Activated CD8-positive, alpha-beta memory T cell treated with anti-CD3 and anti-CD28 coated beads, Interleukin-2, amount 10 ng/mL, durations not matched to agents 7 days and 5 days (primary cell): ENCODE data around the gene ADAMTS17. TPM values are rescaled to one million over a fixed set of nuclear protein-coding genes. Genes with fewer than 3 reads are reported as not detected.

ENCODE experiments used
- ATAC-seq: fragments of 150-1000 bp; cut with Tn5 transposase; one replicate; pipeline ENCODE4 v1.10.0; 2021; ENCODE audit warnings: moderate library complexity
- CTCF ChIA-PET: fragments of 350-600 bp; sonication (Branson Sonifier 250); formaldehyde crosslinking; loops from one replicate; lab custom pipeline; 2021; ENCODE audit warnings: antibody characterized with exemption; lab: Charles Lee
- DNase-seq: peaks from one replicate; pipeline ENCODE4 v3.0.0-alpha.2; 2020
- H3K27ac Mint-ChIP-seq: one replicate; pipeline ENCODE4 v1.8.0; 2021; ENCODE audit warnings: mild to moderate bottlenecking, mixed read lengths
- H3K27me3 Mint-ChIP-seq: one replicate; pipeline ENCODE4 v1.8.0; 2021; ENCODE audit warnings: mixed read lengths
- H3K36me3 Mint-ChIP-seq: one replicate; pipeline ENCODE4 v1.8.0; 2021; ENCODE audit warnings: mild to moderate bottlenecking, mixed read lengths
- H3K4me1 Mint-ChIP-seq: one replicate; pipeline ENCODE4 v1.8.0; 2021; ENCODE audit warnings: mixed read lengths
- H3K4me3 Mint-ChIP-seq: one replicate; pipeline ENCODE4 v1.8.0; 2021; ENCODE audit warnings: mild to moderate bottlenecking, moderate library complexity, mixed read lengths
- H3K9me3 Mint-ChIP-seq: one replicate; pipeline ENCODE4 v1.8.0; 2022; ENCODE audit warnings: low read depth, mixed read lengths
- total RNA-seq, 2 experiments: library from RNA; stranded (reverse); gene quantifications; one replicate each; pipeline ENCODE4 v1.2.3, GENCODE V29; 2021

The ADAMTS17 gene
- total RNA-seq, 2 experiments from 2014 or later = 1.6 to 1.9 TPM

- no peak for ATAC-seq
Observed at GRCh38 chr15:100276506-100276905, 65.3 kb downstream of the ADAMTS17 start.

GRCh38 chr15:100275641-100276040 is 66.1 kb downstream of the ADAMTS17 start:
- ATAC-seq (no peak), DNase-seq (no peak)
- H3K27ac Mint-ChIP-seq = no peak overlapping the region
- H3K4me1 Mint-ChIP-seq = no peaks in the 10 kb centered on the region
- peaks cover 16% of the 10 kb centered on the region for H3K9me3 Mint-ChIP-seq
- peaks cover 3% of the 10 kb centered on the region for H3K36me3 Mint-ChIP-seq
- CTCF ChIA-PET = no interaction called here
- H3K4me3 Mint-ChIP-seq = no peak overlapping the region
- H3K27me3 Mint-ChIP-seq = no peaks in the 10 kb centered on the region

More at GRCh38 chr15:100276506-100276905, 65.3 kb downstream of the ADAMTS17 start:
- Mint-ChIP-seq H3K27ac (no peak overlapping the region), H3K36me3 (peaks cover 2% of the 10 kb centered on the region), H3K4me1 (no peaks in the 10 kb centered on the region), H3K4me3 (no peak overlapping the region), H3K9me3 (peaks cover 13% of the 10 kb centered on the region), H3K27me3 (no peaks in the 10 kb centered on the region)
- CTCF ChIA-PET = no interaction called here
- no peak for DNase-seq

- H3K36me3 Mint-ChIP-seq = peaks cover 3% of the 10 kb centered on the region
- DNase-seq (no peak), ATAC-seq (no peak)
- H3K4me3 Mint-ChIP-seq = no peak overlapping the region
- H3K9me3 Mint-ChIP-seq = peaks cover 16% of the 10 kb centered on the region
- H3K27ac Mint-ChIP-seq = no peak overlapping the region
- CTCF ChIA-PET = no interaction called here
- H3K4me1 Mint-ChIP-seq = no peaks in the 10 kb centered on the region
- no peaks in the 10 kb centered on the region for H3K27me3 Mint-ChIP-seq
Observed at GRCh38 chr15:100269831-100270230, 71.9 kb downstream of the ADAMTS17 start.

GRCh38 chr15:100266166-100266565 is 75.6 kb downstream of the ADAMTS17 start:
- CTCF ChIA-PET = no interaction called here
- H3K4me3 Mint-ChIP-seq = no peak overlapping the region
- peaks cover 3% of the 10 kb centered on the region for H3K9me3 Mint-ChIP-seq

GRCh38 chr15:100265641-100266035 is 76.1 kb downstream of the ADAMTS17 start:
- H3K4me3 Mint-ChIP-seq = no peak overlapping the region
- H3K4me1 Mint-ChIP-seq = no peaks in the 10 kb centered on the region
- no peaks in the 10 kb centered on the region for H3K27me3 Mint-ChIP-seq
- CTCF ChIA-PET = no interaction called here
- no peaks in the 10 kb centered on the region for H3K36me3 Mint-ChIP-seq
- H3K27ac Mint-ChIP-seq = no peak overlapping the region
- peaks cover under 1% of the 10 kb centered on the region for H3K9me3 Mint-ChIP-seq
- DNase-seq = no peak
- no peak for ATAC-seq

More at GRCh38 chr15:100266166-100266565, 75.6 kb downstream of the ADAMTS17 start:
- Mint-ChIP-seq H3K27me3 (no peaks in the 10 kb centered on the region), H3K4me1 (no peaks in the 10 kb centered on the region), H3K27ac (no peak overlapping the region), H3K36me3 (peaks cover 1% of the 10 kb centered on the region)
- ATAC-seq (no peak), DNase-seq (no peak)

- no peaks in the 10 kb centered on the region for H3K9me3 Mint-ChIP-seq
- no peaks in the 10 kb centered on the region for H3K4me1 Mint-ChIP-seq
- no peak overlapping the region for H3K4me3 Mint-ChIP-seq
- no peaks in the 10 kb centered on the region for H3K36me3 Mint-ChIP-seq
- H3K27me3 Mint-ChIP-seq = no peaks in the 10 kb centered on the region
- ATAC-seq (no peak), DNase-seq (no peak)
- CTCF ChIA-PET = no interaction called here
- H3K27ac Mint-ChIP-seq = no peak overlapping the region
Observed at GRCh38 chr15:100264994-100265640, 76.7 kb downstream of the ADAMTS17 start.

GRCh38 chr15:100263721-100264455 is 77.9 kb downstream of the ADAMTS17 start:
- H3K27ac Mint-ChIP-seq = no peak overlapping the region
- DNase-seq = no peak
- H3K9me3 Mint-ChIP-seq = no peaks in the 10 kb centered on the region
- H3K27me3 Mint-ChIP-seq = no peaks in the 10 kb centered on the region
- CTCF ChIA-PET = no interaction called here
- no peak overlapping the region for H3K4me3 Mint-ChIP-seq
- no peaks in the 10 kb centered on the region for H3K36me3 Mint-ChIP-seq
- ATAC-seq = no peak
- H3K4me1 Mint-ChIP-seq = no peaks in the 10 kb centered on the region

- no peak overlapping the region for H3K27ac Mint-ChIP-seq
- DNase-seq (no peak), ATAC-seq (no peak)
- no peaks in the 10 kb centered on the region for H3K9me3 Mint-ChIP-seq
- no peaks in the 10 kb centered on the region for H3K4me1 Mint-ChIP-seq
- H3K4me3 Mint-ChIP-seq = no peak overlapping the region
- H3K27me3 Mint-ChIP-seq = no peaks in the 10 kb centered on the region
- no peaks in the 10 kb centered on the region for H3K36me3 Mint-ChIP-seq
- CTCF ChIA-PET = no interaction called here
Observed at GRCh38 chr15:100263031-100263430, 78.7 kb downstream of the ADAMTS17 start.

GRCh38 chr15:100261302-100262240 is 80.2 kb downstream of the ADAMTS17 start:
- ATAC-seq = no peak
- Mint-ChIP-seq H3K27ac (no peak overlapping the region), H3K36me3 (no peaks in the 10 kb centered on the region), H3K4me1 (no peaks in the 10 kb centered on the region), H3K4me3 (no peak overlapping the region), H3K27me3 (no peaks in the 10 kb centered on the region), H3K9me3 (peaks cover 2% of the 10 kb centered on the region)
- peak; percentile 19 for DNase-seq
- CTCF ChIA-PET = no interaction called here

GRCh38 chr15:100259266-100259665 is 82.5 kb downstream of the ADAMTS17 start:
- Mint-ChIP-seq H3K4me3 (no peak overlapping the region), H3K27ac (no peak overlapping the region), H3K27me3 (no peaks in the 10 kb centered on the region), H3K9me3 (peaks cover 2% of the 10 kb centered on the region), H3K4me1 (no peaks in the 10 kb centered on the region), H3K36me3 (no peaks in the 10 kb centered on the region)
- ATAC-seq (no peak), DNase-seq (peak; percentile 7)
- CTCF ChIA-PET = no interaction called here

- CTCF ChIA-PET = no interaction called here
- Mint-ChIP-seq H3K36me3 (no peaks in the 10 kb centered on the region), H3K9me3 (peaks cover 2% of the 10 kb centered on the region), H3K27ac (no peak overlapping the region), H3K27me3 (no peaks in the 10 kb centered on the region), H3K4me1 (no peaks in the 10 kb centered on the region), H3K4me3 (no peak overlapping the region)
- DNase-seq (peak; percentile 28), ATAC-seq (no peak)
Observed at GRCh38 chr15:100256970-100257650, 84.7 kb downstream of the ADAMTS17 start.

- CTCF ChIA-PET = no interaction called here
- no peak overlapping the region for H3K4me3 Mint-ChIP-seq
- no peaks in the 10 kb centered on the region for H3K27me3 Mint-ChIP-seq
- H3K27ac Mint-ChIP-seq = no peak overlapping the region
- no peaks in the 10 kb centered on the region for H3K36me3 Mint-ChIP-seq
- peaks cover 2% of the 10 kb centered on the region for H3K9me3 Mint-ChIP-seq
- ATAC-seq = no peak
- peak; percentile 22 for DNase-seq
- H3K4me1 Mint-ChIP-seq = no peaks in the 10 kb centered on the region
Observed at GRCh38 chr15:100256101-100256969, 85.4 kb downstream of the ADAMTS17 start.
